ENCODE measurements around the gene SLC28A3.

SLC28A3 gene

DNA sequence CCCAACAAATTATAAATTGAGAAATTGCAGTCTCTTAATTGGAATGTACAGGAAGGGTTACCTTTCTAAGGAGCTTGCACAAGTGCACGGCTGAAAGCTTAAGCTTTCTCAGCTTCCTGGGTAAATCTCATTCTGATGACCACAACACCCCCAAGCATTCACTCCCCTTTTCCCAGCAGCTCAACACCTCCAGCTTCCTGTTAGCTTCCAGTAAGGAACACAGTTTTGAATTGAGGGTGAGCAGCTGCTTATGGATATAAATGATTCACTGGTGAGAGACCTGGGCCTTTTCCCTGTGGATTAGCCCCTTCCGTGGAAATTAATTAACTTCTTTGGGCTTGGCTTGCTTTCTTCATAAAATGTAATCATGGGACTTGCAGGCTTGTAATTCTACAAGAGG, 101.2 kb downstream of the SLC28A3 start:
- no peak for DNase-seq (ENCODE audit: low spot score)

DNA sequence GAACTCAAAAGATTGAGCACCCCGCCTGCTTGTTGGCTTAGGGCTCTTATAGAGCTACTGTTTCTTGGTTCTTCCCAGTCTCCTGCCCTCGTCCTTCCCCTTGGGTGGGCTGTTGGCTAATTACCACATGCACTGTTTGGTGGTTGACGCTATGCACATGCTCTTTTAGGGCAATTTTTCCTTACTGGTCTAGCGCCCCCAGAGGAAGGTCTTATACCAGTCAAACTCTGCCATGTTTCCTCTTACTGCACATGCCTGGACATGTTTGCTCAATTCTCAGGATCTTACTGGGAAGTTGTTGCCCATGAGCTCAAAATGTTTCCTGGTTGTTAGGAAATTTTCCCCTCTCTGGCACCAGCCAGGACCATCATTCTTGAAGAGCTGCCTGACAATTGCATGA, 101.9 kb downstream of the SLC28A3 start:
- DNase-seq (ENCODE audit: low spot score), result no peak

DNA sequence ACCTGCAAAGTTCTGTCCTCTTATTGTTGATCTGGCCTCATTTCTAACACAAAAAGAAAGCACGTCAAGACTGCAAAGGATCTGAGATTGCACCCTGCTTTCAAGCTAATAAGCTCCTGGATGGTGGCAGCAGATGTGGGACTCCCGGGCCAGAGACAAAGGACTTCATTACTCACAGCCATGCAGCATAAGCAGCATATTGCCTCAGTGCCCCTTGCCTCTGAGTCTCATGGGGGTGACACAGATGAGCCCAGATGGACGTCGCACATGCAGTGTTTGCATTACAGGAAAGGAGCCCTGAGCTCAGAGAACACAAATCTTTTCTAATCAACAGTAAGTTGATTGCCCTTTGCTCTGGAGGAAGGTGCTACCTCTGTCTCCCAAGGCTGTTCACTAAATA, 105.0 kb downstream of the SLC28A3 start:
- no peak for DNase-seq (ENCODE audit: low spot score)

DNA sequence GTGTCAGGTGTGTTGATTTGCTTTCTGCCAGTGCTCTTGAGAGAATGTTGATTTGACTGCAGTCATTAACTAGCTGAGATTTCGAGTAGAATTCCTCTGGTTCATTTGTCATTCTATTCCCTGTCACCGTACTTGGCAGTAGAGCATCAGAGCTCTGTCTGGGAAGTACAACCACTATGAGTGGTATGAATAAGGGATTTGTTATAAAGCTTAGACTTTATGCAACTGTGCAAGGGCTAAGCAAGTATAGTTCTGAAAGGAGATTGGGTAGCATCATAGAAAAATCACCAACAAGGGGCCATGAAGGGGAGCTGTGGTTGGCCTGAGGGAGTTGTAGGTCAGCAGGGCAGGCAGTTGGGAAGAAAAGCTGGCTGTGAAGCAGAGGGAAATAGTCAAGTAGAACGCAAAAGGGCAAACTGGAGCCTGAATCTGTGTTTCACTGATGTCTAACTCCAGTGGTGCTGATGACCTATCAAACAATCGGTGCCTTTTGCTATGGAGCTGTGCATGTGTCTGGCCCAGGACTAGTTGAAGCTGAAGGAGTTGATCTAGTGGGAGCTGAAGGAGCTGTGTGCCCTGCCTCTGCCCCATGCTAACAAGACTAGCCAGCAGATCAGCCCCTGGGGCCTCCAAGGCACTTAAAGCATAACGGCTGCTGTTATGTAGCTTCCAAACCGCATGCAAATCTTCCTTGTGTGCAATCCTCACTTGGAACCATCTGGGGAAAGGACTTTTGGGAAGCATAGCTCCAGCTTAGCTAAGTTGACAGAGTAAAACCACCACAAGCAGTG, 110.0 kb downstream of the SLC28A3 start:
- peak; percentile 29 for DNase-seq (ENCODE audit: low spot score)

DNA sequence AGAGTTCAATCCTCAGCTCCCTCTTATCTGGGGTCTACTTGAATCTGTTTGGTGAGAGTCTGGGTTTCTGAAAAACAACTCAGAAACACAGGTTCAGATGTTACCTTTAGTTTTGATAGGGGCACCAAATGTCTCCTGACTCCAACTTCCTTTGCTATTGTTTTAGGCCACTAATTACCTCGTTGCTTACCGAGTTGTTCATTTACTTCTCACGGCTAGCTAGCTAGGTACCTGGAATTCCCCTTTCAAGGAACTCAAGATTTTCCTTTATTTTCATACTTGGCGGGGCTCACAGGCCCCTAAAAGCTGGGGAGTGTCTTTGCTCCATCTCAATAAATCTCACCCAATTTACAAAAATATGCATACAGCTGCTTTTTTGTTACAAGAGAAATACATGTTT, 111.4 kb downstream of the SLC28A3 start:
- DNase-seq (ENCODE audit: low spot score), result no peak

DNA sequence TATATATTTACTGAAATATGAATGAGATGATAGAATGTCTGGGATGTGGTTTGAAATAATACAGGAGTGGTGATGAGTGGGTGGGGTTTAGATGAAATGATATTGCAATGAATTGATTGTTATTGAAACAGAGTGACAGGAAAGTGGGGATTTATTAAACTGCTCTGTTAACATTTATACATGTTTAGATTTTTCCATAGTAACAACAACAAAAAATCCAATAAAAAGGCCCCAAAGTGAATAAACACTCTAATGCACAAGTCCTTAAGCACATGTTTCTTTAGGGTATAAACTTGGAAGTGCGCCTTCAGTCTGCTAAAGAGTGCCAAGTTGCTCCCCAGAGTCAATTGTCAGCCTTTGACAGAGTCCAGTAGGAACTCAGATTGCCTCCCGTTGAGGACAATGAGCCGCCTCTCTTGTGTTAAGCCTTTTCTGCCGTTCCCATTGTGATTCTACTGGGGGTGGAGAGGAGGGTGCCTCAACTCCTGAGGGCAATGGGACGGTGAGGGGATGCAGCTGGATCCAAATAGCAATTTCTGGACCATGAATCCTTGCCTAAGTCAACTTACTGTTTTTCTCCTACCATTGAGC, 112.3 kb downstream of the SLC28A3 start:
- DNase-seq (ENCODE audit: low spot score), result no peak

DNA sequence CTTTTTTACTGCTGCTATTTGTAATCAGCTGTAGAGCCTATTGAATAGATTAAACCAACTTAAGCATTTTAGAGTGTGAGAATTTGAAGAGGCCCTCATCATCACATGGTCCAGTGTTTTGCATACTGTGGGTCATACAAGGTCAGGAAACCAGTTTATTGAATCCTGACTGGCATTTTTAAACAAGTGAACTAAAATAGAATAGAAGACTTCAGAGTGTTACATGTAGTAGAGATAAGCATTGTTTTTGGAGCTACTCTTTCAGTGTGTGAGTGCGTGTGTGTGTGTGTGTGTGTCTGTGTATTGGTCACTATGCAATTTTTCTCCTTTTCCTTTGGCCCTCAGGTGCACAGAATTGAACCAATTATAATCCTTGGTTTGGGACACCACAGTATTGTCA, 114.4 kb downstream of the SLC28A3 start:
- DNase-seq (ENCODE audit: low spot score), result no peak
